Activated CD8-positive, alpha-beta memory T cell treated with anti-CD3 and anti-CD28 coated beads, Interleukin-2, amount 50 U/mL, for 1 hour (primary cell): ENCODE data around the gene INPP5A.

Experiments used
- DNase-seq: peaks from one replicate; pipeline ENCODE4 v3.0.0-alpha.2; 2020; ENCODE audit errors: extremely low read depth

Gene INPP5A

GRCh38 chr10:132580617-132581016 is 43.0 kb downstream of the INPP5A start:
- DNase-seq, result no peak

GRCh38 chr10:132582137-132582536 is 44.5 kb downstream of the INPP5A start:
- no peak for DNase-seq

GRCh38 chr10:132582771-132583170 is 45.2 kb downstream of the INPP5A start:
- DNase-seq, result no peak

- no peak for DNase-seq
Observed at GRCh38 chr10:132583456-132583855, 45.9 kb downstream of the INPP5A start.

- no peak for DNase-seq
Observed at GRCh38 chr10:132584081-132584480, 46.5 kb downstream of the INPP5A start.

DNA sequence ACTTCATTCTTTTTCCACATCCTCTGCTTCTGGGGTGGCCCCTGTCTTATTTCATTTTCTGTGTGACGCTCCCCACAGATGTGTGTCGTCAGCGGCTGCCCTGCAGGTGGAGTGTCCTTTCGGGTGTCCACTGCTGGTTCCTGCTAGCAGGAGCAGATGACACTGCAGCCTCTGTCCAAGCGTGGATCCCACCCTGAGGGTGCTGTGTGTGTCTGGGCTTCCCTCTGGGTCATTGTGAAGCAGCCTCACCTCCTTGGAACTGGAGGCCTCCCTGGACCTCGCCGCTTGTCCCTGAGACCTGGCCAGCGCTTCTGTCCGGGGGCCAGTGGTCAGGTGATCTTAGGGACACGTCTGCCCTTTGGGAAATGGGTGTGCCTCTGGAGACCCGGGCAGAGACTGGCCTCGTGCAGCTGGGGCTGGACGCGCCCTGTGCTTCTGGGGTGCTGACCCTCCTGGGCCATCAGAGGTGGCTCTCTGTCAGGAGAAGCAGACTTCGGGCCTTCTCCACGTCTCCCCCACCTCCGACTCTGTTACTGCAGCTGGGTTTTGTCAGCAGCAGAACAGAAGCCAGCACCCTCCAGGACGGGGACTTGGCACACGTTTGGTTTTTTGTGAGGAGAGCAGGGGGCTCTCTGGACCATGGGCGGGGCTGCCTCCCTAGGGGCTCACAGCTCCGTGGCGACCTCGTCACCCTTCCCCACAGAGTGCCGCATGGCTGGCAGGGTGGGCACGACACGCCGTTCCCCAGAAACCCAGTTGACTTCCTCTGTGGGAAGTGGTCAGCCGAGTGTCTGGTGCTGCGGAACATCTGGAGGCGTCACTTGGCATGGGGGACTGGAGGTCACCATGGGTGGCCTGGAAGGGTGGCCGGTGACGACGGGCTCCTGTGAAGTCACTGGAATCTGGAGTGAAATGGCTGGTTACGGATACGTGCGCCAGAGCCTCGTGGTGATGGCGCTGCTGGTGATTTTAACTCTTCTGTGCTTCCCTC is 48.4 kb downstream of the INPP5A start:
- DNase-seq, result no peak

DNA sequence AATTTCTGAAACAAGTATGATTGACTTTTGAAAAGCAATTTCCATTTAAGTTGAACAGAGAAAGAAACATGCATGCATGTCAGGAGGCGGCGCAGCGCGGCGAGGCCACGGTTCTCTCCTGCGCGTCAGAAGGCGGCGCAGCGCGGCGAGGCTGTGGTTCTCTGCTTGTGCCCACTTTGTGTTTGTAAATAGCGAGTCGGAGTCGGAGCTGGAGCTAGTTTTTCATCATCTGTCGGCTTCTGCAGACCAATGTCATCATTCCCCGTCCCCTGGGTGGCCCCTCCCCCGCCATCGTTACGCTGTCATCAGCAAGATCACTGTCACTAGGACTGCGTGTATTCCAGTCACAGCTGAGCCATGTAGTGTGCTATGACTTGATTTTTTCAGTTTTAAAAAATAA is 49.2 kb downstream of the INPP5A start:
- no peak for DNase-seq

DNA sequence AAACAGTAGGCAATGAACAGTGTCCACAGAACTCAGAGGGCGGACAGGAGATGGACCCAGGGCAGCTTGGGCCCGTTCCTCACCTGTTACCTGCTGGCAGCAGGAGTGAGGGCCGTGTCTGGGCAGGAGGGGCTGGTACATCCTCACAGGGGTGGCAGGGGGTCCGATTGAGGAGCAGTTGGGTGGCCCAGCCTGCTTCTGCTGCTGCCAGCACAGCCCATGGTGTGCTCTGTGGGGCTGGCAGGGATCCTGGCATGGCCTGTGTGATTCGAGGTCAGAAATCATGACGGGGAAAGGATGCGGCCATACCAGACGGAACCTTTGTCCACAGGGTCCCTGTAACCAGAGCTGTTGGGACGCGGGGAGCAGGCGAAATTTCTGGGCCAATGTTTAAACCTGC is 49.6 kb downstream of the INPP5A start:
- no peak for DNase-seq

GRCh38 chr10:132588301-132589013 is 50.9 kb downstream of the INPP5A start:
- DNase-seq, result no peak

DNA sequence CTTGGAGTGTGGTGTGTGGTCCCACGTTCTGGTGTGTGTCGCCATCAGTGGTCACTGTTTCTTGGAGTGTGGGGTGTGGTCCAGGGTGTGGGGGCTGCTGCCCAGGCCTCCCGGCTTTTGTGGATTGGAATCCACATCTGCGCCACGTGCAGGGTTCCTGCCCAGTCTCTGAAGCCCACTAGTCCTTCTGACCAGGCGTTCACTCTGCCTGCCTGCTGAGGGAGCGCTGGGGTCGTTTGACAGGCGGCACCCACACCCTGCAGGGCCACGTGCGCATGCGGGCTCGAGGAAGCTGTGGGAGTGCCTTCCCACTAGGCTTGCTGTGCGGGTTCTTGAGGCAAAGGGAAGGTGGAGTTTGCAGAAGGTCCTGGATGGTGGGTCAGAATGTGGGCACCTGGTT is 51.4 kb downstream of the INPP5A start:
- no peak for DNase-seq

DNA sequence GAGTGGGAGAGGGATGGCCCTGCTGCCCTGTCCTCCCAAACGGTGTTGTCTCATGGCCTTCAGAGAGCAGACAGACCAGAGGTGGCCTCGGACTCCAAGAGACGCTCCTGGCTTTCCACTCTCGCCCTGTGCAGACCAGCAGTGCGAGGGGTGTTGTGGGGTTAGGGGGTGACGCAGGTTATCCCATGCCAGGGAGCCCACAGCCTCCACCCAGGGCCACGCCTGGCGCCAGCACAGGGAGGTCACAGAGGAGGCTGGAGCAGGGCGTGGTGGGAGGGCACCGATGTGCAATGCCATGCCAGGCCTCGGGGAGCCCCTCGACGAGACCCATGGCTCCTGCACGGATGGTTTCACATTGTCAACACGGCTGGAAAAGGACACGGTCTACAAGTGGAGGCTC is 52.1 kb downstream of the INPP5A start:
- no peak for DNase-seq

DNA sequence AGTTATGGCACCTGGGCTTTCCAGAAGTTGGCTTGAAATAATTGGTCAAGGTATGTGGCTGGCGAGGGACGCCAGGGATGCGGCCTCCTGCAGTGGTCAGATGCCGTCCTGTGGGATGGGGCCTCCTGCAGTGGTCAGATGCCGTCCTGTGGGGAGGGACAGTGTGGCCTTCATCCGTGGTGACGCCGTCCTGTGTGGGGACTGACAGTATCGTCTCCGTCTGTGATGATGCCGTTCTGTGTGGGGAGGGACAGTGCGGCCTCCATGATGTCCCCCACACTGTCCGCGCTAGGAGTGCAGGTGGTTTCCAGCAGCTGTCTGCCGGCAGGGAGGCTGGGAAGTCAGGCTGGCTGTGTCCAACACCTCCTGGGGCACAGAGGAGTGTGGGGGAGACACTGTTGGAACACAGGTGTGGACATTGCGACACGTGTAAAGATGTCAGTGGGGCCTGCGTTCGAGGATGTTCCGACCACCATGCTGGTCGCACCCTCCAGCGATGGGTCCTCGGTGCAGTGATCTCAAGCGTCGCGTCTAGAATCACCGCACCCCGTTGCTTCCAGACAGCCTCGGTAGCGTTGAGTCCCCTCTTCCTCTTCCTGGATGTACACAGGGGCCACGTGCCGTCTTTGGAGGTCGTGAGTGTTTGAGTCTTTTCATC is 52.6 kb downstream of the INPP5A start:
- no peak for DNase-seq

- no peak for DNase-seq
Observed at GRCh38 chr10:132590752-132591121, 53.1 kb downstream of the INPP5A start.

DNA sequence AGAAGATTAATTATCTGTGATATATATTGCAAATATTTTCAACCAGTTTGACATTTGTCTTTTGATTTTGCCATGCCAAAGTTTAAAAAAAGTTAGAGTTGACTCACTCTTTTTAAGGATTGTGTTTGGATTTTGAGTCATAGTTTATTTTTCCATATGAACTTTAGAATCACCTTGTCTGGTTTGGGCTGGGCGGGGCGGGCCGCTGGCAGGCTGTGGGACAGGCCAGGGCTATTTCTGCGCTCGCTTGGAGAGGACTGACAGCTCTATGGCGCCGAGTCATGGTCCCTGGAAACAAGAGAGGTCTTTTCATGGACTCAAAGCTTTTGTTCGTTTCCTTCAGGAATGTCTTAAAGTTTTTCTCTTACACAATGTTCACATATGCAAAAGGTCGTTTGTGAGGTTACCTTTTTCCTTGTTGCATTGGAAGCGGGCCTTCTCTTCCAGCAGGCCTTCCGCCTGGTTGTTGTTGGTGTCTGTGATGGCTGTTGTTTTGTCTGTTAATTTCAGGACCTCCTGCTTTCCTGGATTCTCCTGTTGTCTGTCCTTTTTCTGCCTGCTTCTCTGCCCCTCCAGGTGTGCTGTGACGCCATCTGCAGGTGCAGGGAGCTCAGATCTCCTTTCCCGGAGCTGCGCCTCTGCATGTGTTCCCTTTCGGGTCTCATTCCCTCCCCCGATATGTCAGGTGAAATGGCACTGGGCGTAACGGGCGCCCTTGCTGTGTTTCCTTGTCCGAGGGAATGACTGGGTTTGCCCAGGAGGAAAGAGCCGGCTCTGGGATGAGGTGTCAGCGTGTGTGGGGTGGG is 53.8 kb downstream of the INPP5A start:
- no peak for DNase-seq

- no peak for DNase-seq
Observed at GRCh38 chr10:132592790-132593383, 55.3 kb downstream of the INPP5A start.

GRCh38 chr10:132593389-132593788 is 55.8 kb downstream of the INPP5A start:
- DNase-seq, result no peak

- DNase-seq, result no peak
Observed at GRCh38 chr10:132593900-132594876, 56.6 kb downstream of the INPP5A start.

- no peak for DNase-seq
Observed at GRCh38 chr10:132595021-132595420, 57.4 kb downstream of the INPP5A start.

DNA sequence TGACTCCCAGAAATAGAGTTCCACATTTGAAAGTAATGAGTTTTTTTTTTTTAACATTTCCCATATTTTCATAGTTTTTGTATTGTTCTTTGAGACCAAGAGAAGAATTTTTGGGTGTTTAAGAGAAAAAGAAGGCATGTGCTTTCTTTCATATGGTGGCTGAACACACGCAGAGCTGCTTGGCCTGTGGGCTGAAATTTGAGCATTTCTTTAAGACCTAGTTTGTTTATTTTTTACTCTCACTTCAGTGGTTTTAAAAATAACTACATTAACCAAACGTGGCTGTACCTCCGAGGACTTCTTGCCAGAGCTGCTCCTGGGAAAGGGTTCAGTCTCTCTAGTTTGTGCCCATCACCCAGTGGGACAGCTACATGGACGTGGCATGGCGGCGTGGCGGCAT is 58.3 kb downstream of the INPP5A start:
- no peak for DNase-seq

GRCh38 chr10:132596742-132597279 is 59.2 kb downstream of the INPP5A start:
- DNase-seq, result no peak
